Activated CD4-positive, alpha-beta T cell treated with anti-CD3 and anti-CD28 coated beads for 36 hours (primary cell): ENCODE measurements around the gene SPOCK1. TPM values are rescaled to one million over a fixed set of nuclear protein-coding genes. Genes with fewer than 3 reads are reported as not detected.

Source experiments
- ATAC-seq: fragments of 200-7000 bp; cut with Tn5 transposase; one replicate; pipeline ENCODE4 v1.10.0; 2021; ENCODE audit warnings: mild to moderate bottlenecking, moderate library complexity
- CTCF ChIA-PET: fragments of 350-600 bp; sonication (Branson Sonifier 250); formaldehyde crosslinking; loops from one replicate; lab custom pipeline; 2021; ENCODE audit warnings: antibody characterized with exemption; lab: Charles Lee
- POLR2A ChIA-PET: fragments of 350-600 bp; sonication (Branson Sonifier 250); formaldehyde crosslinking; loops from one replicate; lab custom pipeline; 2021; ENCODE audit warnings: antibody characterized with exemption, inconsistent platforms; lab: Charles Lee
- DNase-seq: peaks from one replicate; pipeline ENCODE4 v3.0.0-alpha.2; 2020
- H3K27ac Mint-ChIP-seq: one replicate; pipeline ENCODE4 v1.8.0; 2021; ENCODE audit warnings: mixed read lengths
- H3K27me3 Mint-ChIP-seq: one replicate; pipeline ENCODE4 v1.8.0; 2021; ENCODE audit warnings: mixed read lengths
- H3K36me3 Mint-ChIP-seq: one replicate; pipeline ENCODE4 v1.8.0; 2021; ENCODE audit warnings: low read depth, mixed read lengths
- H3K4me1 Mint-ChIP-seq: one replicate; pipeline ENCODE4 v1.8.0; 2021; ENCODE audit warnings: mixed read lengths
- H3K4me3 Mint-ChIP-seq: one replicate; pipeline ENCODE4 v1.8.0; 2021; ENCODE audit warnings: mild to moderate bottlenecking, moderate library complexity, mixed read lengths
- H3K9me3 Mint-ChIP-seq: one replicate; pipeline ENCODE4 v1.8.0; 2021; ENCODE audit warnings: low read depth, mixed read lengths
- intact Hi-C, 2 experiments: fragments of 100-400 bp; cut with DNase I in 1 of 2; cut with micrococcal nuclease in 1 of 2; formaldehyde crosslinking; loops; one replicate each; pipeline versions ENCODE4 v1.14.2 to v1.15.1; 2022 to 2024; cut with DNase I, micrococcal nuclease
- total RNA-seq, 2 experiments: library from RNA; stranded (reverse); gene quantifications; one replicate each; pipeline ENCODE4 v1.2.3, GENCODE V29; 2021

SPOCK1 gene
- total RNA-seq, 2 experiments from 2014 or later = not detected

DNA sequence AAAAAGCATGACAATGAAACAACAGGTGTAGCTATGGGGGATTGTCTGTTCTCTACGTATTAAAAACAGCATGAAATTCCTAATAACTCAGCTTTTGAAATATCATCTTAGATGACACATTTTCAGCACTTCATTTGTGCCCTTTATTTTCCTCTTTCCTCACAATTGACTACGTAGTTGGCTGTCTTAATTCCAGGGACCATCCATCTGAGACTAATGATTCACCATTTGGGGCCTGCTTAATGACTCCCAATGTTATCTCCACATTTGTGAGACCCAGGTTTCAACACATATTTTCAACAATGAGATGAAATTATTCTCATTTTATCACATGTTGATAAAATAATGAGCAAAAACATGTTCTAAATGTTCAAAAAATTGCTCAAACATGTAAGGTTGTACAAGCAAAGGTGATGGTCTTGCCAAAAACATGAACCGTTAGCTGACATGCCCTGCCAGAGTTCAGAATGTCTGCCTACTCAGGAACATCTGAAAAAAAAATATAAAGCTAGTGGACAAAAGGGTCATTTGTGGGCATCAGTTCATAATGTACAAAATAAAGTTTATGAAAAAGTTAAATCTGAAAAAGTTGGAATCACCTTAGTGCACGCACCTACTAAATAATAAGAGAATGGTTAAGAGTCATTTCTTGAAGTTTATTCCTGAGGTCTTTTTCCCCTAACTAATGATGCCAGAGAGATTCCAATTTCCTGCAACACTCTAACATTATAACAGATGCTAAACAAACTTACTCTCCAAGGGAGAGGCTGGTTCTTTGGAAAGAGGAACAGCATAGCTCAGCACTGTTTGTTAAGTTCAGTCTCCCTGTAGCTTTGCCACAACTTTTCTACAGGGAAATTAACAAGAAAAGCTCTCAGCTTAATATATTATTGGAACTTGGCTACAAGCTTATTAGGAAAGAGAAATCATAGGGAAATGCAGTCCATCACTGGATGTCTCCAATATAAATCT lies 275.5 kb downstream of the SPOCK1 start:
- ChIA-PET CTCF (no interaction called here), POLR2A (no interaction called here)
- no peaks in the 10 kb centered on the region for H3K4me1 Mint-ChIP-seq
- DNase-seq (no peak), ATAC-seq (no peak)
- no peaks in the 10 kb centered on the region for H3K9me3 Mint-ChIP-seq
- intact Hi-C loops = no loop called here
- no peak overlapping the region for H3K27ac Mint-ChIP-seq
- H3K36me3 Mint-ChIP-seq = no peaks in the 10 kb centered on the region
- H3K27me3 Mint-ChIP-seq = peaks cover 4% of the 10 kb centered on the region
- no peak overlapping the region for H3K4me3 Mint-ChIP-seq

DNA sequence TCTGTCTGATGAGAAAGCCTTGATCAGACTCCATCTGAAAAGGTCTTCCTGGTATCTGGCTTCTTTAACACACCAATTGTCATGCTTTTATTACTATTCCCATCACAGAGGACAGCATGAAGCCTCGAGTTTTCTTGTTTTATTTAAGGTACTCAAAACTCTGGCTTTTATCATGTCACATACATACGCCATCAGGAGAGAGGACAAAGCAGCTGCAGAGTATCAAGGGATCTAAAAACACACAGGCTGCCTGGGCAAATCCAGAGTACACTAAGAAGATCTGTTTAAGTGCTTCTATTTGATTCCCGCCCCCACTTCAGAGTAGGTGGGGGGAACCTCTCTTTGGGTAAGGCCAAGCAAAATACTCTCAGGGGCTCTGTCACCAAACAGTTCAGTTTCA lies 277.2 kb downstream of the SPOCK1 start:
- intact Hi-C loops = no loop called here
- ATAC-seq (no peak), DNase-seq (no peak)
- Mint-ChIP-seq H3K9me3 (no peaks in the 10 kb centered on the region), H3K4me1 (no peaks in the 10 kb centered on the region), H3K4me3 (no peak overlapping the region), H3K36me3 (no peaks in the 10 kb centered on the region), H3K27ac (no peak overlapping the region), H3K27me3 (peaks cover 4% of the 10 kb centered on the region)
- CTCF ChIA-PET = no interaction called here
- POLR2A ChIA-PET = no interaction called here

GRCh38 chr5:137220523-137220927 lies 278.6 kb downstream of the SPOCK1 start:
- no peaks in the 10 kb centered on the region for H3K4me1 Mint-ChIP-seq
- no peaks in the 10 kb centered on the region for H3K36me3 Mint-ChIP-seq
- DNase-seq (no peak), ATAC-seq (peak; percentile 88)
- no peaks in the 10 kb centered on the region for H3K9me3 Mint-ChIP-seq
- CTCF ChIA-PET = no interaction called here
- intact Hi-C loops = no loop called here
- H3K27me3 Mint-ChIP-seq = peaks cover 4% of the 10 kb centered on the region
- H3K27ac Mint-ChIP-seq = no peak overlapping the region
- no peak overlapping the region for H3K4me3 Mint-ChIP-seq
- POLR2A ChIA-PET = no interaction called here

DNA sequence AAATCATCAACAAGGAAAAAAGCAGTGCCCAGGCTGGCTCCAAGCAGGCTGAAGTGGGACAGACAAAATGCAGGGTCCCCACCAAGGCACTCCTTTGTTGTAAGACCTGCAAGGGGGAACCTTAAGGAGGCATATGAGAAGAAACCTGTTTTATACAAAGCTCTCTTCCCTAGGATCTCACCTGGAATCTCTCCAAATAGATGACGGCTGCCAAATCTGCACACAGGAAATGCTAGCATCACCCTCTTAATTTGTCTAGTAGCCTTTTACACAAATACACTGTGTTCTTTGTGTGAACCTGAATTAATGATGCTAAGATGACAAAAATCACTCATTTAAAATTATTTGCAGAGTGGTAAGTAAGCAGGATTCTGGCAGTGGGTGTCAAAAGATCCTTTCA lies 280.2 kb downstream of the SPOCK1 start:
- H3K4me1 Mint-ChIP-seq = no peaks in the 10 kb centered on the region
- no peaks in the 10 kb centered on the region for H3K36me3 Mint-ChIP-seq
- H3K4me3 Mint-ChIP-seq = no peak overlapping the region
- ChIA-PET CTCF (interaction anchor here (1.5 kb wide), 1 partner anchor 8 kb away, joined by 4 read pairs; no protein-coding TSS in a partner anchor), POLR2A (no interaction called here)
- no peak overlapping the region for H3K27ac Mint-ChIP-seq
- ATAC-seq (no peak), DNase-seq (no peak)
- no peaks in the 10 kb centered on the region for H3K9me3 Mint-ChIP-seq
- intact Hi-C loops = no loop called here
- peaks cover 6% of the 10 kb centered on the region for H3K27me3 Mint-ChIP-seq

- H3K36me3 Mint-ChIP-seq = no peaks in the 10 kb centered on the region
These were observed 280.7 kb downstream of the SPOCK1 start for GRCh38 chr5:137218471-137218870.

GRCh38 chr5:137217599-137218200 lies 281.4 kb downstream of the SPOCK1 start:
- ChIA-PET POLR2A (interaction anchor here (0.7 kb wide), 1 partner anchor 474 kb away, joined by 5 read pairs; no protein-coding TSS in a partner anchor), CTCF (interaction anchor here (0.7 to 1.5 kb wide), 2 partner anchors 9 to 979 kb away, joined by 3 to 4 read pairs; no protein-coding TSS in a partner anchor)

More at GRCh38 chr5:137218471-137218870, 280.7 kb downstream of the SPOCK1 start:
- no peaks in the 10 kb centered on the region for H3K4me1 Mint-ChIP-seq
- H3K4me3 Mint-ChIP-seq = no peak overlapping the region
- ChIA-PET POLR2A (no interaction called here), CTCF (interaction anchor here (0.7 to 1.5 kb wide), 2 partner anchors 8 to 980 kb away, joined by 3 to 4 read pairs; no protein-coding TSS in a partner anchor)
- DNase-seq (no peak), ATAC-seq (no peak)
- peaks cover 6% of the 10 kb centered on the region for H3K27me3 Mint-ChIP-seq
- intact Hi-C loops = no loop called here
- H3K9me3 Mint-ChIP-seq = no peaks in the 10 kb centered on the region
- no peak overlapping the region for H3K27ac Mint-ChIP-seq

DNA sequence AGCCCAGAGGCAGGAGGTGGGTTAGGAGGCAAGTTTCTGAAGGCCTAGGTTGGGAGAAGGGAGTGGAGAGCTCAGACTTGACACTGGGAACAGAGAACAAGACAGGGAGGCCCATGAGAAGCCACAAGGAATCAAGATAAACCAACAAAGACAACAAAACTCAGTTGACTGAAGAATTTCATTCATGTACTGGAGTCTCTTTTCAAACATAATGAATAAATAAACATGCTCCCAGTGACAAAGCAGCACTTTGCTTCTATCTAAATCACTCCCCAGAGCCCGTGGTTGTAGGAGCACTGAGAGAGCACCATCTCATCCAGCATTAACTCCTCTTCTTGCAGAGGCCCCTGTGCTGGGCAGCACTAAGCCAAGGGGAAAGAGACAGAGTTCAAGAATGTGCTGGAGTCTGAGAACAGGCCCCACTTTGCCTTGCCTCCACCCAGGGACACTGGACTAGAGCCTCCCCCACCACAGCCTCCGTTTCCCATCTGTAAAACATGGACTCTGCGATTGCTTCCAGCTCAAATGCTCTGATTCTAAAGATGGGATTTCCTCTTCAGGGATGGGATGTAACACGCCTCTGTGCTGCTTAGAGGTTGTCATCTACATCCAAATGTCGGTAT lies 282.0 kb downstream of the SPOCK1 start:
- no peak for DNase-seq
- no peak for ATAC-seq
- no peaks in the 10 kb centered on the region for H3K36me3 Mint-ChIP-seq
- H3K9me3 Mint-ChIP-seq = no peaks in the 10 kb centered on the region
- no peak overlapping the region for H3K27ac Mint-ChIP-seq
- intact Hi-C loops = no loop called here
- peaks cover 6% of the 10 kb centered on the region for H3K27me3 Mint-ChIP-seq
- POLR2A ChIA-PET = no interaction called here
- no peaks in the 10 kb centered on the region for H3K4me1 Mint-ChIP-seq
- no peak overlapping the region for H3K4me3 Mint-ChIP-seq
- CTCF ChIA-PET = interaction anchor here (1.5 kb wide), 1 partner anchor 10 kb away, joined by 4 read pairs; no protein-coding TSS in a partner anchor

More at GRCh38 chr5:137217599-137218200, 281.4 kb downstream of the SPOCK1 start:
- Mint-ChIP-seq H3K4me3 (no peak overlapping the region), H3K27me3 (peaks cover 6% of the 10 kb centered on the region), H3K9me3 (no peaks in the 10 kb centered on the region), H3K36me3 (no peaks in the 10 kb centered on the region), H3K4me1 (no peaks in the 10 kb centered on the region), H3K27ac (no peak overlapping the region)
- ATAC-seq = no peak
- DNase-seq = no peak
- intact Hi-C loops = no loop called here

GRCh38 chr5:137215780-137216179 lies 283.3 kb downstream of the SPOCK1 start:
- peaks cover 2% of the 10 kb centered on the region for H3K27me3 Mint-ChIP-seq
- ATAC-seq (no peak), DNase-seq (no peak)
- POLR2A ChIA-PET = no interaction called here
- no peak overlapping the region for H3K4me3 Mint-ChIP-seq
- no peak overlapping the region for H3K27ac Mint-ChIP-seq
- CTCF ChIA-PET = no interaction called here
- no peaks in the 10 kb centered on the region for H3K4me1 Mint-ChIP-seq
- no peaks in the 10 kb centered on the region for H3K9me3 Mint-ChIP-seq
- intact Hi-C loops = no loop called here
- H3K36me3 Mint-ChIP-seq = no peaks in the 10 kb centered on the region

GRCh38 chr5:137215261-137215660 lies 283.9 kb downstream of the SPOCK1 start:
- Mint-ChIP-seq H3K27ac (no peak overlapping the region), H3K4me1 (no peaks in the 10 kb centered on the region), H3K27me3 (peaks cover 2% of the 10 kb centered on the region), H3K9me3 (no peaks in the 10 kb centered on the region), H3K36me3 (no peaks in the 10 kb centered on the region), H3K4me3 (no peak overlapping the region)
- DNase-seq (no peak), ATAC-seq (no peak)
- CTCF ChIA-PET = no interaction called here
- intact Hi-C loops = no loop called here
- POLR2A ChIA-PET = no interaction called here

DNA sequence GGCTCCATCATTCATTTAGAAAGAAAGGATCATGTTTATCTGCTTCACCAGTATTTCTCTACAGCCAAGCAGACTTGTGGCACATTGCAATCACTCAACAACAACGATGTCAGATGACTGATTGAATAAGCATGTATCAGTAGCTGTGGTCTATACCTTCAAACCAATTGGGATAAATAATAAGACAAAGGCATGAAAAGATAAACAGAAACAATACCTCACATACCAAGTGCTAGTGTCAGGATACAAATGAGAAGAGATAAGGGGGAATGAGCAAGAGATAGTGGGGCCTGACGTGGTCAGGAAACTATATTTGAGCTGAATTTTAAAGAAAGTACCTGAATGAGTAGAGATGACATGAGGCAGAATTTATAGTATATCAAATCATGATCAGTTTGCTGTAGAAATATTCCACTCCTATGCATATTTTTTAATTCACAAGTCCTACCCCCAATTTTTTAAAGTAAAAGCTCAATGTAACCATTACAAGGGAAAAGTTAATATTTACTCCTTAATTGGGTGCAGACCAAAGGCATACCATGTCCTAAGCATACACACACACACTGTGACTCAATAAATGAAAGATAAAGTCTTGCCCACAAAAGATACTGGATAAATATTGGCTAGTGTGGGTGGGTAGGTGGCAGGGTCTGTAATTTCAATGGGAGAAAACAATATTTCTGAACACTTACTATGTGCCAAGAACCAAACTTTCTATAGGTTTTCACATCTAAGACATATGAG lies 284.5 kb downstream of the SPOCK1 start:
- Mint-ChIP-seq H3K27me3 (peaks cover 2% of the 10 kb centered on the region), H3K9me3 (no peaks in the 10 kb centered on the region), H3K36me3 (no peaks in the 10 kb centered on the region), H3K4me3 (no peak overlapping the region), H3K27ac (no peak overlapping the region), H3K4me1 (no peaks in the 10 kb centered on the region)
- CTCF ChIA-PET = no interaction called here
- intact Hi-C loops = no loop called here
- ATAC-seq = no peak
- POLR2A ChIA-PET = no interaction called here
- DNase-seq = no peak

- Mint-ChIP-seq H3K27me3 (peaks cover 2% of the 10 kb centered on the region), H3K36me3 (no peaks in the 10 kb centered on the region), H3K4me1 (no peaks in the 10 kb centered on the region), H3K9me3 (no peaks in the 10 kb centered on the region), H3K4me3 (no peak overlapping the region), H3K27ac (no peak overlapping the region)
- POLR2A ChIA-PET = no interaction called here
- CTCF ChIA-PET = no interaction called here
- ATAC-seq (no peak), DNase-seq (no peak)
- intact Hi-C loops = no loop called here
These were observed 286.7 kb downstream of the SPOCK1 start for GRCh38 chr5:137212471-137212870.
